ENCODE results near the gene TBC1D22A. TPM values are rescaled to one million over a fixed set of nuclear protein-coding genes. Genes with fewer than 3 reads are reported as not detected.
"Not testable (repeated sequence)": the region's sequence is repeated elsewhere in the genome, so short reads cannot be mapped to it uniquely, and the experiment has no call there.

TBC1D22A gene
- total and polyA plus RNA-seq, 2 donors (not counting 3 experiments of a cell fraction or from before 2014, with no cell fraction given) = 26.1 to 32.4 TPM

- Histone ChIP-seq H3K36me3 (ENCODE audit: control insufficient read depth in 2 of 2, extremely low read depth in 1 of 2, insufficient read depth in 2 of 2, low read length in 2 of 2) (no peaks in the 10 kb centered on the region), H4K20me1 (replicated peaks; ENCODE audit: control insufficient read depth, extremely low read depth, insufficient read depth, low read length) (no peaks in the 10 kb centered on the region), H3K9me3 (replicated peaks; ENCODE audit: control insufficient read depth, insufficient read depth, low read length) (no peaks in the 10 kb centered on the region), H3K9me1 (replicated peaks; ENCODE audit: control insufficient read depth, extremely low read depth, insufficient read depth, low read length) (no peaks in the 10 kb centered on the region), H2AFZ (ENCODE audit: low read depth, low read length) (no peak overlapping the region), H3K79me2 (ENCODE audit: control insufficient read depth, insufficient read depth, low read length) (peaks cover 17% of the 10 kb centered on the region), H3K9ac (replicated peaks; ENCODE audit: extremely low read depth, insufficient read depth, low read length) (no peak overlapping the region), H3K4me3 (replicated peaks in 1 of 3; ENCODE audit: insufficient read depth in 1 of 3, low read depth in 1 of 3, low read length in 3 of 3) (no peak overlapping the region), H3K27me3 (ENCODE audit: control insufficient read depth in 2 of 2, insufficient read depth in 2 of 2, low read length in 2 of 2) (no peaks in the 10 kb centered on the region), H3K27ac (ENCODE audit: insufficient read depth, low read depth, low read length) (no peak overlapping the region), H3K4me1 (ENCODE audit: control insufficient read depth, extremely low read depth, insufficient read depth, low read length) (peaks cover 24% of the 10 kb centered on the region), H3K4me2 (ENCODE audit: insufficient read depth, low read length) (no peak overlapping the region)
- CTCF ChIA-PET = interaction anchor here (0.7 to 2.1 kb wide), 4 partner anchors 12 to 17 kb away, joined by 3 to 11 read pairs (median 4); no protein-coding TSS in a partner anchor
- intact Hi-C loops (cut with micrococcal nuclease) (no loop called here), dilution Hi-C loops (cut with MboI; ENCODE audit: extremely low pct_ligation_motif_present, low sequenced_read_pairs) (no loop called here)
- peak; percentile 15 for FAIRE-seq
- no TSS peak for BruUV-seq (replicated peaks)
- POLR2A ChIA-PET = no interaction called here
- DNase-seq (ENCODE audit: low read depth, low spot score) = no peak
- TF ChIP-seq POLR2A (IDR thresholded peaks at IDR 0.05; ENCODE audit: low read depth, low read length) (no peak), JUN (IDR thresholded peaks at IDR 0.05; ENCODE audit: borderline replicate concordance, insufficient read depth, insufficient read length, low read depth) (peak; percentile 64), FOS (IDR thresholded peaks at IDR 0.05; ENCODE audit: borderline replicate concordance, insufficient read depth, low read length) (peak; percentile 75), EZH2 (IDR thresholded peaks at IDR 0.05; ENCODE audit: borderline replicate concordance, low read depth, low read length, severe bottlenecking) (no peak), MYC (IDR thresholded peaks at IDR 0.05; ENCODE audit: low read depth, low read length) (no peak)
- TF ChIP-seq, protein P1, sequence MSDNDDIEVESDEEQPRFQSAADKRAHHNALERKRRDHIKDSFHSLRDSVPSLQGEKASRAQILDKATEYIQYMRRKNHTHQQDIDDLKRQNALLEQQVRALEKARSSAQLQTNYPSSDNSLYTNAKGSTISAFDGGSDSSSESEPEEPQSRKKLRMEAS (IDR thresholded peaks at IDR 0.05; ENCODE audit: insufficient read depth, insufficient read length) = peak; percentile 30
- TF ChIP-seq, protein P2, sequence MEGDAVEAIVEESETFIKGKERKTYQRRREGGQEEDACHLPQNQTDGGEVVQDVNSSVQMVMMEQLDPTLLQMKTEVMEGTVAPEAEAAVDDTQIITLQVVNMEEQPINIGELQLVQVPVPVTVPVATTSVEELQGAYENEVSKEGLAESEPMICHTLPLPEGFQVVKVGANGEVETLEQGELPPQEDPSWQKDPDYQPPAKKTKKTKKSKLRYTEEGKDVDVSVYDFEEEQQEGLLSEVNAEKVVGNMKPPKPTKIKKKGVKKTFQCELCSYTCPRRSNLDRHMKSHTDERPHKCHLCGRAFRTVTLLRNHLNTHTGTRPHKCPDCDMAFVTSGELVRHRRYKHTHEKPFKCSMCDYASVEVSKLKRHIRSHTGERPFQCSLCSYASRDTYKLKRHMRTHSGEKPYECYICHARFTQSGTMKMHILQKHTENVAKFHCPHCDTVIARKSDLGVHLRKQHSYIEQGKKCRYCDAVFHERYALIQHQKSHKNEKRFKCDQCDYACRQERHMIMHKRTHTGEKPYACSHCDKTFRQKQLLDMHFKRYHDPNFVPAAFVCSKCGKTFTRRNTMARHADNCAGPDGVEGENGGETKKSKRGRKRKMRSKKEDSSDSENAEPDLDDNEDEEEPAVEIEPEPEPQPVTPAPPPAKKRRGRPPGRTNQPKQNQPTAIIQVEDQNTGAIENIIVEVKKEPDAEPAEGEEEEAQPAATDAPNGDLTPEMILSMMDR (IDR thresholded peaks at IDR 0.05; ENCODE audit: extremely low read depth in 1 of 2, insufficient read depth in 1 of 2, low read depth in 1 of 2, low read length in 2 of 2) = no peak
Observed at GRCh38 chr22:46815896-46816731, 53.7 kb downstream of the TBC1D22A start.

DNA sequence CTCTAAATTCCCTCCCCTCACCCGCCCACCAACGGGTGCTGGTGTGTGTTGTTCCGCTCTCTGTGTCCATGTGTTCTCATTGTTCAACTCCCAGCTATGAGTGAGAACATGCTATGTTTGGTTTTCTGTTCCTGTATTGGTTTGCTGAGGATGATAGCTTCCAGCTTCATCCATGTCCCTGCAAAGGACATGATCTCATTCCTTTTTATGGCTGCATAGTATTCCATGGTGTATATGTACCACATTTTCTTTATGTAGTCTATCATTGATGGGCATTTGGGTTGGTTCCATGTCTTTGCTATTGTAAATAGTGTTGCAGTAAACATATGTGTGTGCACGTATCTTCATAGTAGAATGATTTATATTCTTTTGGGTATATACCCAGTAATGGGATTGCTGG lies 54.9 kb downstream of the TBC1D22A start:
- H3K9me1 ChIP-seq (replicated peaks; ENCODE audit: control insufficient read depth, extremely low read depth, insufficient read depth, low read length); H2AFZ ChIP-seq (ENCODE audit: low read depth, low read length); FAIRE-seq; POLR2A ChIA-PET; H3K27ac ChIP-seq (ENCODE audit: insufficient read depth, low read depth, low read length); H3K9me3 ChIP-seq (replicated peaks; ENCODE audit: control insufficient read depth, insufficient read depth, low read length); H3K4me2 ChIP-seq (ENCODE audit: insufficient read depth, low read length); dilution Hi-C loops (cut with MboI; ENCODE audit: extremely low pct_ligation_motif_present, low sequenced_read_pairs); intact Hi-C loops (cut with micrococcal nuclease); H3K27me3 ChIP-seq (ENCODE audit: control insufficient read depth in 2 of 2, insufficient read depth in 2 of 2, low read length in 2 of 2); H3K36me3 ChIP-seq (ENCODE audit: control insufficient read depth in 2 of 2, extremely low read depth in 1 of 2, insufficient read depth in 2 of 2, low read length in 2 of 2); H4K20me1 ChIP-seq (replicated peaks; ENCODE audit: control insufficient read depth, extremely low read depth, insufficient read depth, low read length); BruUV-seq (replicated peaks); H3K4me3 ChIP-seq (replicated peaks in 1 of 3; ENCODE audit: insufficient read depth in 1 of 3, low read depth in 1 of 3, low read length in 3 of 3); H3K9ac ChIP-seq (replicated peaks; ENCODE audit: extremely low read depth, insufficient read depth, low read length); DNase-seq (ENCODE audit: low read depth, low spot score): not testable (repeated sequence)
- CTCF ChIA-PET = interaction anchor here (1.9 kb wide), 1 partner anchor 19 kb away, joined by 6 read pairs; no protein-coding TSS in a partner anchor
- Histone ChIP-seq H3K79me2 (ENCODE audit: control insufficient read depth, insufficient read depth, low read length) (peaks cover 17% of the 10 kb centered on the region), H3K4me1 (ENCODE audit: control insufficient read depth, extremely low read depth, insufficient read depth, low read length) (peaks cover 23% of the 10 kb centered on the region)
